HEK293T (cell line): ENCODE measurements around the gene RAB27B.

Experiments used
- CTCF ChIA-PET: fragments of 350-600 bp; formaldehyde crosslinking; extraction: SDS; loops from one replicate; lab custom pipeline; 2021; ENCODE audit warnings: antibody characterized with exemption, inconsistent platforms; lab: Yijun Ruan, JAX
- POLR2A ChIA-PET: fragments of 350-600 bp; formaldehyde crosslinking; extraction: SDS; loops from one replicate; lab custom pipeline; 2020; ENCODE audit warnings: antibody characterized with exemption, inconsistent platforms; lab: Yijun Ruan, JAX
- DNase-seq: peaks from one replicate; pipeline ENCODE4 v3.0.0; 2012; ENCODE audit warnings: mixed read lengths; ENCODE audit errors: extremely low spot score
- ARNT ChIP-seq: fragments of 450-650 bp; IDR thresholded peaks from 2 replicates; pipeline ENCODE4 v1.6.1; 2017; ENCODE audit warnings: mild to moderate bottlenecking
- BHLHE40 ChIP-seq: fragments of 450-650 bp; IDR thresholded peaks from 2 replicates; pipeline ENCODE4 v1.6.1; 2016; ENCODE audit warnings: mild to moderate bottlenecking, moderate library complexity, borderline replicate concordance
- CTBP1 ChIP-seq: fragments of 450-650 bp; IDR thresholded peaks from 2 replicates; pipeline ENCODE4 v1.6.1; 2016; ENCODE audit warnings: borderline replicate concordance
- ELF4 ChIP-seq: fragments of 450-650 bp; IDR thresholded peaks from 2 replicates; pipeline ENCODE4 v1.6.1; 2017; ENCODE audit warnings: antibody characterized with exemption
- FOXA1 ChIP-seq: fragments of 450-650 bp; IDR thresholded peaks from 2 replicates; pipeline ENCODE4 v1.6.1; 2016; ENCODE audit warnings: mild to moderate bottlenecking
- FOXK2 ChIP-seq: fragments of 450-650 bp; IDR thresholded peaks from 2 replicates; pipeline ENCODE4 v1.6.1; 2016; ENCODE audit warnings: mild to moderate bottlenecking
- FOXM1 ChIP-seq: fragments of 450-650 bp; IDR thresholded peaks from 2 replicates; pipeline ENCODE4 v1.6.1; 2017; ENCODE audit warnings: mild to moderate bottlenecking, borderline replicate concordance
- HDGF ChIP-seq: fragments of 450-650 bp; IDR thresholded peaks from 2 replicates; pipeline ENCODE4 v1.6.1; 2017; ENCODE audit warnings: antibody characterized with exemption, borderline replicate concordance
- L3MBTL2 ChIP-seq: fragments of 450-650 bp; conservative IDR thresholded peaks from 2 replicates; pipeline ENCODE4 v1.6.1; 2016; ENCODE audit warnings: mild to moderate bottlenecking
- LEF1 ChIP-seq: fragments of 450-650 bp; IDR thresholded peaks from 2 replicates; pipeline ENCODE4 v1.6.1; 2017; ENCODE audit warnings: mild to moderate bottlenecking, borderline replicate concordance
- NFRKB ChIP-seq: fragments of 450-650 bp; IDR thresholded peaks from 2 replicates; pipeline ENCODE4 v1.6.1; 2016; ENCODE audit warnings: mild to moderate bottlenecking, moderate library complexity
- PKNOX1 ChIP-seq: fragments of 450-650 bp; IDR thresholded peaks from 2 replicates; pipeline ENCODE4 v1.6.1; 2016
- SP1 ChIP-seq: fragments of 450-650 bp; IDR thresholded peaks from 2 replicates; pipeline ENCODE4 v1.6.1; 2017
- SUZ12 ChIP-seq: fragments of 450-650 bp; IDR thresholded peaks from 2 replicates; pipeline ENCODE4 v1.6.1; 2016; ENCODE audit warnings: mild to moderate bottlenecking
- TARDBP ChIP-seq: fragments of 450-650 bp; IDR thresholded peaks from 2 replicates; pipeline ENCODE4 v1.6.1; 2016
- ZNF384 ChIP-seq: fragments of 450-650 bp; IDR thresholded peaks from 2 replicates; pipeline ENCODE4 v1.6.1; 2016

The RAB27B gene

GRCh38 chr18:54873884-54874255 is 45.6 kb downstream of the RAB27B start:
- ChIA-PET CTCF (no interaction called here), POLR2A (no interaction called here)
- no peak for DNase-seq
- TF ChIP-seq FOXA1 (no peak), ARNT (no peak), PKNOX1 (no peak), HDGF (no peak), SUZ12 (no peak), FOXK2 (no peak), SP1 (no peak), BHLHE40 (no peak), LEF1 (no peak), TARDBP (no peak), L3MBTL2 (no peak), FOXM1 (no peak), ZNF384 (no peak), NFRKB (no peak), CTBP1 (no peak), ELF4 (no peak)

GRCh38 chr18:54875063-54875462 is 46.8 kb downstream of the RAB27B start:
- ChIA-PET POLR2A (no interaction called here), CTCF (no interaction called here)
- no peak for DNase-seq
- TF ChIP-seq SP1 = no peak
- no peak for TF ChIP-seq ZNF384
- no peak for TF ChIP-seq FOXA1
- TF ChIP-seq LEF1 = no peak
- TF ChIP-seq NFRKB = no peak
- no peak for TF ChIP-seq PKNOX1
- no peak for TF ChIP-seq L3MBTL2
- TF ChIP-seq CTBP1 = no peak
- TF ChIP-seq ELF4 = no peak
- TF ChIP-seq ARNT = no peak
- no peak for TF ChIP-seq HDGF
- no peak for TF ChIP-seq FOXK2
- TF ChIP-seq SUZ12 = no peak
- no peak for TF ChIP-seq FOXM1

GRCh38 chr18:54877076-54877475 is 48.8 kb downstream of the RAB27B start:
- DNase-seq = no peak
- TF ChIP-seq CTBP1 (no peak), SUZ12 (no peak), FOXA1 (no peak), ARNT (no peak), BHLHE40 (no peak), NFRKB (no peak)
- ChIA-PET POLR2A (no interaction called here), CTCF (no interaction called here)

GRCh38 chr18:54878159-54878622 is 49.9 kb downstream of the RAB27B start:
- TF ChIP-seq FOXM1 = no peak
- ChIA-PET CTCF (no interaction called here), POLR2A (no interaction called here)
- no peak for DNase-seq

- POLR2A ChIA-PET = no interaction called here
These were observed 50.5 kb downstream of the RAB27B start for GRCh38 chr18:54878659-54879358.

GRCh38 chr18:54879691-54880090 is 51.4 kb downstream of the RAB27B start:
- TF ChIP-seq SP1 (no peak), PKNOX1 (no peak), ZNF384 (no peak), NFRKB (no peak), HDGF (no peak), ARNT (no peak), CTBP1 (no peak), ELF4 (no peak), SUZ12 (no peak), FOXK2 (no peak), TARDBP (no peak), BHLHE40 (no peak), LEF1 (no peak), FOXM1 (no peak), FOXA1 (no peak), L3MBTL2 (no peak)
- POLR2A ChIA-PET = no interaction called here

More at GRCh38 chr18:54878659-54879358, 50.5 kb downstream of the RAB27B start:
- DNase-seq = no peak
- TF ChIP-seq SUZ12 (no peak), TARDBP (no peak), HDGF (no peak), LEF1 (no peak), SP1 (no peak), CTBP1 (no peak), FOXM1 (no peak), PKNOX1 (no peak), ZNF384 (no peak), FOXA1 (no peak), ELF4 (no peak), ARNT (no peak), L3MBTL2 (no peak), NFRKB (no peak), FOXK2 (no peak), BHLHE40 (no peak)
- CTCF ChIA-PET = no interaction called here

More at GRCh38 chr18:54879691-54880090, 51.4 kb downstream of the RAB27B start:
- CTCF ChIA-PET = no interaction called here
- no peak for DNase-seq
